ENCODE data around the gene FECH. TPM values are rescaled to one million over a fixed set of nuclear protein-coding genes. Genes with fewer than 3 reads are reported as not detected.

Gene FECH
- total and polyA plus RNA-seq, 4 donors: 4.5 to 107 (median 20.4) TPM

DNA sequence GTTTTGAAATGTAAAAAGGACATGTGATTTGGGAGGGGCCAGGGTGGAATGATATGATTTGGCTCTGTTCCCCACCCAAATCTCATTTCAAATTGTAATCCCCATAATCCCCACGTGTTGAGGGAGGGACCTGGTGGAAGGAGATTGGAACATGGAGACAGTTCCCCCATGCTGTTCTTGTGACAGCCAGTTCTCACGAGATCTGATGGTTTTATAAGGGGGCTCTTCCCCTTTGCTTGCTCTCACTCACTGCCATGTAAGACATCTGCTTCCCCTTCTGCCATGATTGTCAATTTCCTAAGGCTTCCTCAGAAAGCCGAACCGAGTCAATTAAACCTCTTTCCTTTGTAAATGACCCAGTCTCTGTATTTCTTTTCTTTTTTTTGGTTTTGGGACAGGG lies 39.2 kb downstream of the FECH start:
- Histone ChIP-seq H3K27me3 (ENCODE audit: control insufficient read depth in 3 of 3, insufficient read depth in 3 of 3, low read length in 2 of 3) (no peaks in the 10 kb centered on the region), H3K27ac (ENCODE audit: low read depth in 1 of 2, low read length in 1 of 2) (no peak overlapping the region), H3K4me1 (ENCODE audit: control insufficient read depth in 5 of 5, insufficient read depth in 5 of 5, low read length in 5 of 5) (no peaks in the 10 kb centered on the region), H3K4me3 (no peak overlapping the region), H3K36me3 (ENCODE audit: control insufficient read depth in 4 of 4, insufficient read depth in 4 of 4, low read length in 4 of 4) (peaks cover 3 to 9% (median 6%) of the 10 kb centered on the region in 4 donors), H3K9me3 (ENCODE audit: control insufficient read depth in 4 of 4, insufficient read depth in 3 of 4, low read length in 3 of 4) (no peaks in the 10 kb centered on the region), H3K9ac (ENCODE audit: insufficient read depth in 1 of 2, low read length in 2 of 2) (no peak overlapping the region)
- TF ChIP-seq, protein P1, sequence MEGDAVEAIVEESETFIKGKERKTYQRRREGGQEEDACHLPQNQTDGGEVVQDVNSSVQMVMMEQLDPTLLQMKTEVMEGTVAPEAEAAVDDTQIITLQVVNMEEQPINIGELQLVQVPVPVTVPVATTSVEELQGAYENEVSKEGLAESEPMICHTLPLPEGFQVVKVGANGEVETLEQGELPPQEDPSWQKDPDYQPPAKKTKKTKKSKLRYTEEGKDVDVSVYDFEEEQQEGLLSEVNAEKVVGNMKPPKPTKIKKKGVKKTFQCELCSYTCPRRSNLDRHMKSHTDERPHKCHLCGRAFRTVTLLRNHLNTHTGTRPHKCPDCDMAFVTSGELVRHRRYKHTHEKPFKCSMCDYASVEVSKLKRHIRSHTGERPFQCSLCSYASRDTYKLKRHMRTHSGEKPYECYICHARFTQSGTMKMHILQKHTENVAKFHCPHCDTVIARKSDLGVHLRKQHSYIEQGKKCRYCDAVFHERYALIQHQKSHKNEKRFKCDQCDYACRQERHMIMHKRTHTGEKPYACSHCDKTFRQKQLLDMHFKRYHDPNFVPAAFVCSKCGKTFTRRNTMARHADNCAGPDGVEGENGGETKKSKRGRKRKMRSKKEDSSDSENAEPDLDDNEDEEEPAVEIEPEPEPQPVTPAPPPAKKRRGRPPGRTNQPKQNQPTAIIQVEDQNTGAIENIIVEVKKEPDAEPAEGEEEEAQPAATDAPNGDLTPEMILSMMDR (IDR thresholded peaks at IDR 0.05; ENCODE audit: control extremely low read depth, extremely low read depth): no peak
- DNase-seq (no peak), ATAC-seq (ENCODE audit: insufficient read depth, low FRiP score) (no peak)
- WGBS, 2 donors: 42 to 69% methylated on average over 4 of the region's 4 CpGs

DNA sequence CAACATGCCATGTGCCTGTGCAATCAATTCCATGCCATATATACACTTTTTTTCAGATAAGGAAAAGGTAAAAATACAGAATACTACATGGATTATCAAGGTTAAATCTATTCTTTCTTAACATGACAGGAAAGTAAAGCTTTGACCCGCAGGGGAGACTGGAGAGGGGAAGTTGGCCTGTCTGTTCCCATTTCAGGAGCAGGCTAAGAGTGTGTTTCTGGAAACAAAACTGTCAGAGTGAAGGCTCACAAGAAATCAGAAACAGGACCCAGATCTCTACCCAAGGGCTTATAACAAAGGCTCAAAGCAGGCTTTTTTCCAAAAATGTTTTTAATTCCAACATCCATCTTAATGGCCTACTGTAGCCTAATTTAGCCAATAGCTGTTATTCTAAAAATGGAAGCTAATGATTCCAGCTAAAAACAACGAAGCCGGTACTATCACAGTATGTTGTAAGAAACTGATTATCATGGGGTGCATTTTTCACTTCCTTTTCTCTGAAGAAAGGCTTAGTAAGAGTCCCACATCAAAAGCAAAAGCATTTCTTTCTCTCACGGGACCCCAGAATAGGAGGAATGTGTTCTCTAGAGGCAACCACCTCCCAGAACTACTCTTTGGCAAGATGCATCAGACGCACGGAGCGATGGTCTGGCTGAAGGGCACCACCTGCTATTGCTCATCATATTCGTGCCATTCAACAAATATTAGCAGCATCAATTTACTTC lies 41.4 kb downstream of the FECH start:
- Histone ChIP-seq H3K36me3 (ENCODE audit: control insufficient read depth in 4 of 4, insufficient read depth in 4 of 4, low read length in 4 of 4) (peaks cover 0 to 4% (median 3%) of the 10 kb centered on the region in 4 donors), H3K4me3 (no peak overlapping the region), H3K27me3 (ENCODE audit: control insufficient read depth in 3 of 3, insufficient read depth in 3 of 3, low read length in 2 of 3) (no peaks in the 10 kb centered on the region), H3K4me1 (ENCODE audit: control insufficient read depth in 5 of 5, insufficient read depth in 5 of 5, low read length in 5 of 5) (no peaks in the 10 kb centered on the region), H3K9ac (ENCODE audit: insufficient read depth in 1 of 2, low read length in 2 of 2) (no peak overlapping the region), H3K9me3 (ENCODE audit: control insufficient read depth in 4 of 4, insufficient read depth in 3 of 4, low read length in 3 of 4) (no peaks in the 10 kb centered on the region), H3K27ac (ENCODE audit: low read depth in 1 of 2, low read length in 1 of 2) (no peak overlapping the region)
- ATAC-seq (ENCODE audit: insufficient read depth, low FRiP score) (no peak), DNase-seq (no peak)
- TF ChIP-seq, protein P1 (IDR thresholded peaks at IDR 0.05; ENCODE audit: control extremely low read depth, extremely low read depth): no peak
- 46 to 60% methylated on average over 8 of the region's 8 CpGs for WGBS, 2 donors

DNA sequence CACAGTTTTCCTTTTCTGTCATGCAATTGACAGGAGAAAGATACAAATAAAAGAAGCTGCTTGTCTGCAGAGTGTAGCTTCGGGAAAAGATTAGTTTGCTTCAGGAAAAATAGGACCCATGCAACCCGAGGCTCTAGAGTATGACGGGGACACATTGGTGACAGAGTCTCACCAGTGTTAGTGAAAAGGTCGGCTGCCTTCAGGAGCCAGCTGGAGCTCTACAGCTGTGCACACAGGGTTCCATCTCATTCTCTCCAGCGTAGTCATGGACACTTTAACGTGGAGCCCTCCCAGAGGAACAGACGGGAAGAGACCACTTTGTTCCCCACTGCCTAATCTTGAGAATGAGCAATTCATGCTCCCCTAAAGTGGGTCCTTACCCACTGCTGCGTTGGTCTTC lies 42.9 kb downstream of the FECH start:
- TF ChIP-seq, protein P1 (IDR thresholded peaks at IDR 0.05; ENCODE audit: control extremely low read depth, extremely low read depth): no peak
- WGBS, 2 donors: 79 to 87% methylated on average over 8 of the region's 8 CpGs

More for the DNA sequence above, 42.9 kb downstream of the FECH start:
- no peaks in the 10 kb centered on the region for H3K36me3 ChIP-seq (ENCODE audit: control insufficient read depth in 4 of 4, insufficient read depth in 4 of 4, low read length in 4 of 4)
- ATAC-seq (ENCODE audit: insufficient read depth, low FRiP score): no peak
- H3K27ac ChIP-seq (ENCODE audit: low read depth in 1 of 2, low read length in 1 of 2): no peak overlapping the region
- DNase-seq: no peak
- H3K4me1 ChIP-seq (ENCODE audit: control insufficient read depth in 5 of 5, insufficient read depth in 5 of 5, low read length in 5 of 5): no peaks in the 10 kb centered on the region
- H3K27me3 ChIP-seq (ENCODE audit: control insufficient read depth in 3 of 3, insufficient read depth in 3 of 3, low read length in 2 of 3): no peaks in the 10 kb centered on the region
- H3K9me3 ChIP-seq (ENCODE audit: control insufficient read depth in 4 of 4, insufficient read depth in 3 of 4, low read length in 3 of 4): no peaks in the 10 kb centered on the region
- H3K9ac ChIP-seq (ENCODE audit: insufficient read depth in 1 of 2, low read length in 2 of 2): no peak overlapping the region
- H3K4me3 ChIP-seq: no peak overlapping the region

Data from lung (tissue), 12 donors.